HG02840 (cell line): ENCODE results near the gene SMKR1.
"Not testable (repeated sequence)": the region's sequence is repeated elsewhere in the genome, so short reads cannot be mapped to it uniquely, and the experiment has no call there.

Source experiments
- ATAC-seq: cut with Tn5 transposase; IDR thresholded peaks from one replicate; pipeline ENCODE4 v1.9.1; 2021; ENCODE audit warnings: mild to moderate bottlenecking, moderate library complexity, moderate number of reproducible peaks; ENCODE audit not compliant: unreplicated experiment, low FRiP score

The SMKR1 gene

GRCh38 chr7:129523924-129524323 is 21.6 kb downstream of the SMKR1 start:
- no peak for ATAC-seq

- not testable (repeated sequence) for ATAC-seq
These were observed 22.1 kb downstream of the SMKR1 start for GRCh38 chr7:129524405-129524804.

GRCh38 chr7:129525225-129525862 is 23.0 kb downstream of the SMKR1 start:
- no peak for ATAC-seq

- ATAC-seq, result no peak
These were observed 27.3 kb downstream of the SMKR1 start for GRCh38 chr7:129529643-129530042.

GRCh38 chr7:129530795-129531391 is 28.6 kb downstream of the SMKR1 start:
- ATAC-seq, result no peak

- ATAC-seq, result no peak
These were observed 29.4 kb downstream of the SMKR1 start for GRCh38 chr7:129531721-129532120.

DNA sequence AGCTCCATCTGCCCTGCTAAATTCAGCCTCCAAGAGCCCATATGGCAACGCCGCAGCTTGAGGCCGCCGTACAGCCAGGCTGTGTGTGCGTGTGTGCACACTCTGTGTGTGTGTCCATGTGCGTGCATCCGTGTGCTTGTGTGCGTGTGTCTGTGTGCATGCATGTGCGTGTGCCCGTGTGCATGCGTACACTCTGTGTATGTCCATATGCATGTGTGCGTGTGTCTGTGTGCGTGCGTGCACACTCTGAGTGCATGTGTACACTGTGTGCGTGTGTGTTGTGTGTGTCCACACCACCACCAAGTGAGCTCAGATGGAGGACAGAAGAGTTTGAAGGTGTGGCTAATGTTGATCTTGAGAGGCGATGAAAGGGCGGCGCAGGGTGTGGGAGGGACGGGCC is 30.0 kb downstream of the SMKR1 start:
- no peak for ATAC-seq

DNA sequence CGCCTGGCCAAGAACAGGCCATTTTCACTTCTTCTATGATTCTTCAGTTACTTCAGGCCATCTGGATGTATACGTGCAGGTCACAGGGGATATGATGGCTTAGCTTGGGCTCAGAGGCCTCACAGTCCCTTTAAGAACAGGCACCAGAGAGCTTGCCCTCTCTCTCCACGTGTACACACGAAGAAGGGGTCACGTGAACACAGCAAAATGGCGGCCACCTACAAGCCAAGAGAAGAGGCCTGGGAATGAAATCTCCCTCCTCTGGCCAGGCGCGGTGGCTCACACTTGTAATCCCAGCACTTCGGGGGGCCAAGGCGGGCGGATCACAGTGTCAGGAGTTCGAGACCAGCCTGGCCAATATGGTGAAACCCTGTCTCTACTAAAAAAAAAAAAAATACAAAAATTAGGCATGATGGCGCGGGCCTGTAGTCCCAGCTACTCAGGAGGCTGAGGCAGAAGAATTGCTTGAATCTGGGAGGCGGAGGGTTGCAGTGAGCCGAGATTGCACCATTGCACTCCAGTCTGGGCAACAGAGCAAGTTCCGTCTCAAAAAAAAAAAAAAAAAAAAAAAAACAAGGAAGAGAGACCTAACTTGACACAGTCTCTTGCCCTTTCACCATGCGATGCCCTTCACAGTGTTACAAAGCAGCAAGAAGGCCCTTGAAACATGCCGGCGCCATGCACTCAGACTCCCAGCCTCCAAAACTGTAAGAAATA is 32.4 kb downstream of the SMKR1 start:
- not testable (repeated sequence) for ATAC-seq

GRCh38 chr7:129535896-129536295 is 33.6 kb downstream of the SMKR1 start:
- ATAC-seq, result no peak

DNA sequence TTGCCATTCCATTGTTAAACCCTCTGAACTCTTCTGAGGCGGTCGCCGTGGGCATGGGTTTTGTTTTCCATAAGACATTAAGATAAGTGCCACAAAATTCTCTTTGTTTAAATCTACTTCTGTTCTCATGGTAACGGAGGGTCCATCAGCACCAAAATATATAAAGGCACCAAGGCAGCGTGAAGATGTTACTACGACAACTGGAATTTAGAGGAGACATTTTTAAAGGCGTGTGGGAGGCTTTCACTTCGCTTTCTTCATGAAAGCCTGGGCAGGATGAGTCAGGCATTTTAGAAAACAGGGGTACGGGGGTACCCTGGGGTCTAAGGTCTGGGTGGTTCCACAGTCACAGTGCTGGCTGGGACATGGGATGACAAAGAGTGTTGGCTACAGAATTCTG is 34.0 kb downstream of the SMKR1 start:
- no peak for ATAC-seq

- ATAC-seq, result no peak
These were observed 36.5 kb downstream of the SMKR1 start for GRCh38 chr7:129538790-129539189.

- no peak for ATAC-seq
These were observed 38.0 kb downstream of the SMKR1 start for GRCh38 chr7:129540340-129540739.

- ATAC-seq, result no peak
These were observed 42.4 kb downstream of the SMKR1 start for GRCh38 chr7:129544700-129545099.

DNA sequence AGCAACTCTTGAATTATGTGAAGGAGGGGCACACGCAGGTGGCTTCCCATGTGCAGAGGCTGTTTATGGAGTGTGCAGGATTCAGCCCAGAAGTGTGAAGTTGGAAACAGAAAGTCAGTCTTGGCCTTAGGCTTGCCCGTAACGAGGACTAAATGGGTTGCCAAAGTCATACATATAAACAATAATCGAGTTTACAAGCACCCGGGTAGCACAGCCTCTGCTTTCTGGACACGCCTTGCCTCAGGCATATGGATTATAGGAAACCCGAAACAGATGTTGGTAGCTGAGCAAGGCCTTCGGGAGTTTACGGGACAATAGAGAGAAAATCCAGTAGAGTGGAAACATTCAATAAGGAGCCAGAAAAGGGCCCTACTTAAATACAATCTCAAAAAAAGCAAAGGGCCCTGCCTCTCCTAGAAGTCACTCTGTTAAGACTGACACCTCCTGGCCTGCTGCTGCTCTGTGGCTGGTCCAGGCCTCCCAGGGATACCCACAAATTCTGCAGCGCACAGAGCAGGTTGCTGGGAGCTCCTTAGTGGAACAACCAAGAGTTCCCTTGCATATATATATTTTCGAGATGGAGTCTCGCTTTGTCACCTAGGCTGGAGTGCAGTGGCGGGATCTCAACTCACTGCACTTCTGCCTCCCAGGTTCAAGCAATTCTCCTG is 48.5 kb downstream of the SMKR1 start:
- no peak for ATAC-seq

DNA sequence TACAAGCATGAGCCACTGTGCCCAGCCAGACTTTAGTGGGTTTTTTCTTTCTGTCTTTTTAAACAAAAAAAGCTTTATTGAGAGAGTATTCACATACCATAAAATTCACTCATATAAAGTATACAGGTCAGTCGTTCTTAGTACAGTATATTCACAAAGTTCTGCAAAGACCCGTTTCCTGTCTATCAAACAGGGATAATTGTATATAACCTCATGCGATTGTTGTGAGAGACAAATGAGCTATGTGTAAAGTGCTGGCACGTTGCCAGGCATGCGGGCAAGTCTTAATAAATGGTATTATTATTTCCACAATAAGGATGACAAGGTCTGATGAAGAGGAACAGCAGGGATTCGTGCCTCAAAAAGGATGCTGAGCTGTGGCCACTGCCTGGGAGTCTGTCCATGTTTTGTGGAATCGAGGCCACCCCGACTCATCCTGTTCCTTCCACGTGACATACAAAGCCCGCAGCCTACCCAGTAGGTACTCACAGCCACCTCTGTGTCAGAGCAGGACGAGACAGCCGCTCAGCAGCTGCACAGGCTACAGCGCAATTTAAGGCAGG is 51.6 kb downstream of the SMKR1 start:
- ATAC-seq, result no peak

- no peak for ATAC-seq
These were observed 54.3 kb downstream of the SMKR1 start for GRCh38 chr7:129556607-129557133.

- no peak for ATAC-seq
These were observed 55.6 kb downstream of the SMKR1 start for GRCh38 chr7:129557686-129558481.

DNA sequence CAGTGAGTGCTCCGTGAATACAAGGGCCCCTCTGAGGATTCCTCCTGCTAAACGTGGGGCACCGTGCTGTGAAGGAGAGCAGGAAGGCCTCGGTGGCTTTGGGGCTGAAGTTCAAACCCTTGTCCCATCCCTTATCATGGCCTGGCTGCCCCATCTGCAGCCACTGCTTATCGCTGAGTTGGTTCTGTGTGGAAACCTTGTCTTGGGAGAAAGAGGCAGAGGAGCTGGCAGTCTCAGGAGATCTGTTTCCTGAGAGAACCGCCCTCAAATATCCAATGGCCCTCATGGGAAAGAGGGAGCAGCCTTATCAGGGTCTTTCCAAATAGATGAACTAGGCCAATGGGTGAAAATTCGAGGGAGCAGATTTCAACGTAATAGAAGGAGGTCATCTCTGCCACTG is 57.2 kb downstream of the SMKR1 start:
- no peak for ATAC-seq

DNA sequence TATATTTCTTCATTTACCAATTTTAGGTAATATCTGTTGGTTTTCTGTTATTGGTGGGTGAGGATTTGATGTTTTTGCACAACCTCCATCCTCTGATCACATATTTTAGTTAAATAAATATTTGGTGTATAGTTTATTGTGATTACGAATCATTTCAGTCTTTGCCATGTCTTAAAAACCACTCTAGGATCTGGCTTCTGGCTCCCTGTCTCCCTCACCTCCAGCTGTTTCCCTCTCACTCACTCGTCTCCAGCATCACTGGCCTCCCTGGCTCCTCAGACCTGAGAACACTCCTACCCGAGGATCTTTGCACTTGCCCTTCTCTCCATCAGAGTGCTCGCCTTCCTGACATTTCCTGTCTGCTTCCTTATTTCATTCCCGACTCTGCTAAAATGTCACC is 58.5 kb downstream of the SMKR1 start:
- no peak for ATAC-seq
